GM10248 (cell line): Measurements from ENCODE around the gene PCCA.

ENCODE experiments used
- CTCF ChIA-PET: fragments of 300-600 bp; sonication (Branson Sonifier 250); formaldehyde crosslinking; extraction: SDS; loops from one replicate; lab custom pipeline; 2021; ENCODE audit warnings: antibody characterized with exemption; lab: Yijun Ruan, JAX
- POLR2A ChIA-PET: fragments of 350-650 bp; sonication (Branson Sonifier 250); formaldehyde crosslinking; extraction: SDS; loops from one replicate; lab custom pipeline; 2020; ENCODE audit warnings: antibody characterized with exemption; lab: Yijun Ruan, JAX
- DNase-seq: peaks from one replicate; pipeline ENCODE4 v3.0.0; 2012; ENCODE audit errors: extremely low spot score
- TF ChIP-seq, protein P1 (sequence below): IDR thresholded peaks from 2 replicates; pipeline ENCODE4 v1.5.1; 2012; ENCODE audit warnings: mild to moderate bottlenecking, low read depth; ENCODE audit errors: extremely low read depth, missing control alignments, control extremely low read depth

Gene PCCA

DNA sequence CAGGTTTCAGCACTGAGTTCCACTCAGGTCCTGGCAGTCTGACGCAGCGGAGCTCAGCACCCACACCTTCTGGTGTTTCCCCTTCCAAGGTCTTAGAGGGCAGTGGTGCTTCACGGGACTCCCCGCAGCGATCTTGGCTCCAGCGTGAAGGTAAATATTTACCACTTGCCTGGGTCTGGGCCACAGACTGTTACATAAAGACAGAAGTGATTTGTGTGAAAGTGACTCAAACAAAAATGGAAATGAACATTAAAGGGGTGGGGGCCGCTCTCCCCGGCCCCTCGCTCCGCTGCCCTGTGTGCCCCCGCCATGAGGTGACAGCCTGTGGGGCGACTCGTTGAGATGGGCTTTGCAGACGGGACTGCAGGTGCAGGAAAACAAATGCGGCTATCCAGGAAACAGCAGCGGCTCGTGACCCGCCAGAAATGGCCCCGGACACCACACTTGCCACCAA lies 444.7 kb downstream of the PCCA start:
- TF ChIP-seq, protein P1, sequence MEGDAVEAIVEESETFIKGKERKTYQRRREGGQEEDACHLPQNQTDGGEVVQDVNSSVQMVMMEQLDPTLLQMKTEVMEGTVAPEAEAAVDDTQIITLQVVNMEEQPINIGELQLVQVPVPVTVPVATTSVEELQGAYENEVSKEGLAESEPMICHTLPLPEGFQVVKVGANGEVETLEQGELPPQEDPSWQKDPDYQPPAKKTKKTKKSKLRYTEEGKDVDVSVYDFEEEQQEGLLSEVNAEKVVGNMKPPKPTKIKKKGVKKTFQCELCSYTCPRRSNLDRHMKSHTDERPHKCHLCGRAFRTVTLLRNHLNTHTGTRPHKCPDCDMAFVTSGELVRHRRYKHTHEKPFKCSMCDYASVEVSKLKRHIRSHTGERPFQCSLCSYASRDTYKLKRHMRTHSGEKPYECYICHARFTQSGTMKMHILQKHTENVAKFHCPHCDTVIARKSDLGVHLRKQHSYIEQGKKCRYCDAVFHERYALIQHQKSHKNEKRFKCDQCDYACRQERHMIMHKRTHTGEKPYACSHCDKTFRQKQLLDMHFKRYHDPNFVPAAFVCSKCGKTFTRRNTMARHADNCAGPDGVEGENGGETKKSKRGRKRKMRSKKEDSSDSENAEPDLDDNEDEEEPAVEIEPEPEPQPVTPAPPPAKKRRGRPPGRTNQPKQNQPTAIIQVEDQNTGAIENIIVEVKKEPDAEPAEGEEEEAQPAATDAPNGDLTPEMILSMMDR = no peak
- DNase-seq = no peak
- CTCF ChIA-PET = no interaction called here
- POLR2A ChIA-PET = no interaction called here

DNA sequence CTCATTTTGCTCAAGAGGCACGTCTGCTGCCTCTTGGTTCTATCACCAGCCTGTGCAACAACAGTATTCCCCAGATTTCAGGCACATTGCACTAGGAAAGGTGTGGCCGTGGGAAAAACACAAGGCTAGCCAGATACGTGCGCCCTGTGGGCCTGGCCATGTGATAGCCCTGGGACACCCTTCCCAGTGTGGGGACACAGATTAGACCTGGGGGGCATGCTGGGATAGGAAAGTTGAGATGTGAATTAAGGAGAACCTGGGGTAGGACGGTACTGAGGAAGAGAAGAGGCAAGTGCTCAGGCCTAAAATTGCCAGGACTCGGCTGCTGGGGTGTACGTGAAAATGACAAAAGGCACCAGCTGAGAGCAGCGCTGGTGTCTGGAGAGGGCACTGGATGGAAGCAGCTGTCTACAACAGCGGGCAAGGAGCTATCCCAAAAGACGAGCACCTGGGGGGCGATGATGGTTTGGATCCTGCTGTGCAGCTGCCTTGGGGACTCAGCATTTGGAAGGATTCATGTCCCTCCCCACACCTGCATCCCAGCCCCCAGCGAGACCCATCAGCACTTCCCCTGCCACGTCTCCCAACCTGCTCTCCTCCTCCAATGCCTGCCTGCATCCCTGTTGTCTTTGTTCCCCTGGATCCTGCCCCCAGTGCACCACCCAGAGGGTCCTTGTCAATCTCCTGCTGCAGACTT lies 445.4 kb downstream of the PCCA start:
- TF ChIP-seq, protein P1 = no peak

DNA sequence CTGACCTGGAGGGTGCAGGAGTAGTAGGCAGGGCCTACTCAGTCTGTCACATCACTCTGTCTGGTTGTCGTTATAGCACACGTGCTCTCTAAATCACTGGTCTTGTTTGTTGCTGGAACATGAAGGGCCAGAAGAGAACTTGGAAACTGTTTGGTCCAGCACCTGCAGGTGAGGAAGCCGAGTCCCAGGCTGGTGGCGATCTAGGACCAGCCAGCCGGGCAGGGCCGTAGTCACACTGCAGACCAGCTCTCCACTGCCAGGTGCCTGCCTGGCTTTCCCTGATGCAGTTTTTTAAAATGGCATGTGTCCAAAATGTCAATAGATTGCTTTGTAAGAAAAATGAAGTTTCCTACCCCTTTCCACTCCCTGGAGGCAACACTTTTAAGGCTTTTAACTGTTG lies 446.0 kb downstream of the PCCA start:
- no peak for DNase-seq
- TF ChIP-seq, protein P1 = no peak
- POLR2A ChIA-PET = no interaction called here
- CTCF ChIA-PET = interaction anchor here (1.4 kb wide), 1 partner anchor 20 kb away, joined by 3 read pairs; no protein-coding TSS in a partner anchor

More for the DNA sequence above, 445.4 kb downstream of the PCCA start:
- POLR2A ChIA-PET = no interaction called here
- CTCF ChIA-PET = interaction anchor here (1.4 kb wide), 1 partner anchor 19 kb away, joined by 3 read pairs; no protein-coding TSS in a partner anchor
- DNase-seq = no peak

DNA sequence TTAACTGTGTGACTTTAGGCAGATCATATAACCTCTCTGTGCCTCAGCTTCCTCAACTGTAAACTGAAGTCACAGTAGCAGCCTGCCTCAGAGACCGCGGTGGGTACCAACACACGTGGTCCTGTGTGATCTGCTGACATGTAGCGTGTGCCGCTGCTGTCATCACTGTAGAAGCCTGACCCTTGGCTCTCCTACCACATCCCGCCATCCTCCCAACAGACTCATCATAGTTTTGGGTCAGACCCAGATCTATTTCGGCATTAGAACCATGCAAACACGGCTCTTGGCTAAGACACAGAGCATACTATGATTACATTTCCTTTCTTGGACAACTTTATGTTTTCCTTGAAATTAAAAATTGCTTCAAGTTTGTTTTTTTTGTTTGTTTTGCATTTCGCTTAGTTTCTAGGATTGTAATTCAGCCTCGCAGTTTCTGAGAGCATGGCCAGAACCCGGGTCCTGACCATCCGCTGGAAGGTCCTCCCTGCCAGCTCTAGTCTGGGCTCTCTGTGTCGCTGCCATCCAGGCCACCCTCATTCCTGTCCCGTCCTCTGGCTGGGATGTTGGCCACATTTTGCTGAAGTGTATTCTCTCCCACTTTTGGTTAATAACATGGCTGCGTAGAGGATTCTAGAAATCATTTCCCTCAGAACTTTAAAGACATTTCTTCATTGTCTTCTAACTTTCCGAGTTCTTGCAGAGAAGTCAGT lies 446.7 kb downstream of the PCCA start:
- CTCF ChIA-PET = interaction anchor here (1.4 kb wide), 1 partner anchor 21 kb away, joined by 3 read pairs; no protein-coding TSS in a partner anchor
- POLR2A ChIA-PET = no interaction called here
- TF ChIP-seq, protein P1 = no peak
- DNase-seq = no peak

DNA sequence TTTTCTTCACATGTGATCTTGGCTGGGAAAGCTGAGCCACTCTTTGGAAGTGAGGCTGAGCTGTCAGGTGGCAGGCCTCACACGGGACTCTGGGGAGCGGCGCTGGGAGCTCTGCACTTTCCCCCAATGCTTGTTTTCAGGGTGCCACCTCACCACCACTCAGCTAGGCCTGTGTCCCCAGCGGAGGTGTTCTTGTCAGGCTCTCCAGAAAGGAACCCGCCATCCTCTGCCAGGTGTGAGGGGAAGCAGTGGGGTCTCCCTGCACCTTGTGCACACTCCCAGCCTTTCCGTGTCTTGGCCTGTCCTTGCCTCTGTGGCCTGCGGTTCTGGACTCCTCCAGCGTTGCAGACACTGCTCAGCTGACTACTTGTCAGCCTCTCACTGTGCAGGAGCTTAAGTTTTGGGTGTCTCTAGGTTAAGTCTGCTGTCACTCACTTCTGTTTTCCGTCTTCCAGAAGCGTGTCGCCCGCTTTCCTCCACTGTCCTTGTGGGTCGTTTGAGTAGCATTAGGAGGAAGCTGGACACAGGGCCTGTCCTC lies 447.8 kb downstream of the PCCA start:
- ChIA-PET CTCF (no interaction called here), POLR2A (no interaction called here)
- TF ChIP-seq, protein P1 = no peak
- no peak for DNase-seq

DNA sequence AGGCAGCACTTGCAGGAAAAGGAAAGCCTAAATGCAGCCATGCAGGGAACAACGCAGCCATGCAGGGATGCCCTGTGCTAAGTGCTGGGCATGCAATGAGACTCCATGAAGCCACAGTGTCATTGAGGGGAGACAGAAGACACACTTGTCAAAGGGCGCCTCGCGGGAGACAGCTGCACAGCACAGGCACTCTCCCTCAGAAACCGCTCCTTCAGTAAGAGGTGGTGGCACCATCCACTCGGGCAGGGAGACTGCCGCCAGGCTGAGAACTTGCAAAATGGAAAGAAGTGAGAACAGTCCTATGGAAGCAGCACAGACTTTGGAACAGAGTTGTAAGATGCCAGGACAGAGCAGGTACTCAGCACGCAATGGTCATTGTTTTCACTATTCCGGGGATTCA lies 448.6 kb downstream of the PCCA start:
- TF ChIP-seq, protein P1 = no peak
- ChIA-PET CTCF (no interaction called here), POLR2A (no interaction called here)
- no peak for DNase-seq
